22Rv1 (cell line): ENCODE measurements around the gene NAV3.

Experiments
- CTCF ChIP-seq: fragments of 450-650 bp; IDR thresholded peaks from 2 replicates; pipeline ENCODE4 v1.5.1; 2017; ENCODE audit warnings: mild to moderate bottlenecking
- ZFX ChIP-seq: fragments of 450-650 bp; IDR thresholded peaks from 2 replicates; pipeline ENCODE4 v1.6.1; 2017; ENCODE audit warnings: antibody characterized with exemption, borderline replicate concordance

DNA sequence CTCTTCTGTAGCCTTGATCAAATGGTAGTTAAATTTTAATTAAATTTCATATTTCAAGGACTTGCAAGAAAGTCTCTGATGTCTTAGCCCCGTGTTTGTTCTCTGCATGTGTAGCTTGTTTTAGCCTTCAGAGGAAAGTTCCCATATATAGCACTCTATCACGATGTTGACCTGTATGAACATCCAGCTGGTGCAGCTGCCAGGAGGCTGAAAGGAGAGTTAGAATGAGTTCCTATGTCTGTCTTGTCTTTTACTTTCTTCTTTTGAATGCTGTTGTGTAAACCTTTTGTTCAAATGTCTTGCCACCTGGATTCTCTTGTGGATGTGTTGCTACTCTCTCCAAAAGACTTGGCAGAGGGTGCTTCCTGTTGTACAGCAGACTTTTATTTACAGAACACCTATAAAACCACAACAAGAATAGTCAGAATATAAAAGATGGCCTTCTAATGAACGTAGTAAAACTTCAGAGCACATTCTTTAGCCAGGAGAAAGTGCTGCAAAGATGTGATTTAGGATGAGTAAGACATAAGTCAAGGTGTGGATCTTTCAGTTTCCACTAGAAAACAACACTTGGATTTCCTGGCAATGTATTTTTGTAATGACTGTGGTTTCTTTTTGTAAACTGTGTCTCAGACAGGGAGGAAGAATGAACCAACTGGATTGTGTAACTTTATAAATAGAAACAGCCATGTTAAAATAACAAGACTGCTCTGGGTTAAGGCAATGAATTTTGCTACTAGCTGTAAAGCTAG, 17.2 kb downstream of the NAV3 start:
- TF ChIP-seq CTCF (no peak), ZFX (no peak)
